ENCODE data around the gene TP53TG3. TPM values are rescaled to one million over a fixed set of nuclear protein-coding genes. Genes with fewer than 3 reads are reported as not detected.
"Not testable (repeated sequence)": the region's sequence is repeated elsewhere in the genome, so short reads cannot be mapped to it uniquely, and the experiment has no call there.

TP53TG3 gene
- total RNA-seq, 1 experiment from 2014 or later, result not detected

DNA sequence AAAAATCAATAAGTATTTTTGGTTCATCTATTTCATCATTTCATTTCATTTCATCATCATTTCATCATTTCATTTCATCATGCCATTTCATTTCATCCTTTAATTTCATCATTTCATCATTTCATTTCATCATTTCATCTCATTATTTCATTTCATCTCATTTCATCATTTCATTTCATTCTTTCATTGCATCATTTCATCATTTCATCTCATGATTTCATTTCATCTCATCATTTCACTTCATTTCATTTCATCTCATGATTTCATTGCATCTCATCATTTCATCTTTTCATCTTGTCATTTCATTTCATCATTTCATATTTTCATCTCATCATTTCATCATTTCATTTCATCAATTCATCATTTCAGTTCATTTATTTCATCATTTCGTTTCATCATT is 31.2 kb downstream of the TP53TG3 start:
- H3K18ac ChIP-seq (ENCODE audit: insufficient read length, low read depth, low read length); H3T11ph ChIP-seq (ENCODE audit: low read length); H2BK5ac ChIP-seq (ENCODE audit: insufficient read length, low read length); H3K4me1 ChIP-seq (ENCODE audit: insufficient read depth, low read length); H4K8ac ChIP-seq (replicated peaks; ENCODE audit: insufficient read length, low read depth, low read length); H4K91ac ChIP-seq (ENCODE audit: insufficient read length, low read depth, low read length); H3K9me3 ChIP-seq (ENCODE audit: control insufficient read depth, low read depth, low read length); DNase-seq; H3K14ac ChIP-seq (ENCODE audit: insufficient read depth, low read length); H2BK15ac ChIP-seq (ENCODE audit: low read depth, low read length); H2BK120ac ChIP-seq (ENCODE audit: low read depth, low read length, poor library complexity, severe bottlenecking); H2BK12ac ChIP-seq (ENCODE audit: insufficient read length, low read depth, low read length); H2AK5ac ChIP-seq (ENCODE audit: insufficient read length, low read length); H3K9ac ChIP-seq (ENCODE audit: extremely low read depth, insufficient read length, low read length); H3K27ac ChIP-seq (ENCODE audit: insufficient read length, low read depth, low read length); H3K4me3 Mint-ChIP-seq; H3K4me2 ChIP-seq (ENCODE audit: insufficient read depth, insufficient read length, low read length); H2BK20ac ChIP-seq (ENCODE audit: low read depth, low read length, poor library complexity, severe bottlenecking); H3K23ac ChIP-seq (ENCODE audit: insufficient read length, low read depth, low read length); H2AFZ ChIP-seq (ENCODE audit: low read length); H3K56ac ChIP-seq (ENCODE audit: insufficient read length, low read depth, low read length); H3K4me1 Mint-ChIP-seq; H3K4ac ChIP-seq (ENCODE audit: low read depth, low read length); H3K27me3 ChIP-seq (ENCODE audit: insufficient read depth, low read length); H3K79me2 ChIP-seq (ENCODE audit: insufficient read depth, low read length); H4K20me1 ChIP-seq (ENCODE audit: control insufficient read depth, insufficient read depth, insufficient read length); H3K23me2 ChIP-seq (ENCODE audit: insufficient read length, low read depth, low read length, poor library complexity, severe bottlenecking); H3K79me1 ChIP-seq (ENCODE audit: insufficient read depth, low read depth, low read length, poor library complexity, severe bottlenecking); H3K27me3 Mint-ChIP-seq (ENCODE audit: low read depth); H3K27ac Mint-ChIP-seq; H4K5ac ChIP-seq (ENCODE audit: insufficient read length, low read depth, low read length): not testable (repeated sequence)
- WGBS (ENCODE audit: extremely low coverage, insufficient read length, low lambda C conversion rate), result 100% methylated on average over 1 of the region's 1 CpG
- peaks cover 24 to 26% of the 10 kb centered on the region in 2 experiments for H3K9me3 Mint-ChIP-seq
- H3K36me3 Mint-ChIP-seq (ENCODE audit: insufficient read depth in 1 of 3, low read depth in 3 of 3), result peaks cover 14 to 16% (median 16%) of the 10 kb centered on the region in 3 experiments; a peak in 6 of 7 replicates

- not testable (repeated sequence) for H4K8ac ChIP-seq (replicated peaks; ENCODE audit: insufficient read length, low read depth, low read length); DNase-seq; H3K36me3 Mint-ChIP-seq (ENCODE audit: insufficient read depth in 1 of 3, low read depth in 3 of 3); H3K27me3 ChIP-seq (ENCODE audit: insufficient read depth, low read length); H3K9me3 ChIP-seq (ENCODE audit: control insufficient read depth, low read depth, low read length); H3K27ac ChIP-seq (ENCODE audit: insufficient read length, low read depth, low read length); H3K4me3 Mint-ChIP-seq; H3K79me2 ChIP-seq (ENCODE audit: insufficient read depth, low read length); H3K9ac ChIP-seq (ENCODE audit: extremely low read depth, insufficient read length, low read length); H3K14ac ChIP-seq (ENCODE audit: insufficient read depth, low read length); H3K4me2 ChIP-seq (ENCODE audit: insufficient read depth, insufficient read length, low read length); H3K18ac ChIP-seq (ENCODE audit: insufficient read length, low read depth, low read length); H3K9me3 Mint-ChIP-seq; H3K23ac ChIP-seq (ENCODE audit: insufficient read length, low read depth, low read length); H2BK12ac ChIP-seq (ENCODE audit: insufficient read length, low read depth, low read length); H3K4ac ChIP-seq (ENCODE audit: low read depth, low read length); H4K20me1 ChIP-seq (ENCODE audit: control insufficient read depth, insufficient read depth, insufficient read length); H3K56ac ChIP-seq (ENCODE audit: insufficient read length, low read depth, low read length); H3K4me1 Mint-ChIP-seq; H3K4me1 ChIP-seq (ENCODE audit: insufficient read depth, low read length); H4K91ac ChIP-seq (ENCODE audit: insufficient read length, low read depth, low read length); H2AK5ac ChIP-seq (ENCODE audit: insufficient read length, low read length); H2BK5ac ChIP-seq (ENCODE audit: insufficient read length, low read length); H2BK20ac ChIP-seq (ENCODE audit: low read depth, low read length, poor library complexity, severe bottlenecking); H2BK15ac ChIP-seq (ENCODE audit: low read depth, low read length); H4K5ac ChIP-seq (ENCODE audit: insufficient read length, low read depth, low read length); H3K27me3 Mint-ChIP-seq (ENCODE audit: low read depth); H3K27ac Mint-ChIP-seq; H3K79me1 ChIP-seq (ENCODE audit: insufficient read depth, low read depth, low read length, poor library complexity, severe bottlenecking); H2AFZ ChIP-seq (ENCODE audit: low read length); H3K23me2 ChIP-seq (ENCODE audit: insufficient read length, low read depth, low read length, poor library complexity, severe bottlenecking); H3T11ph ChIP-seq (ENCODE audit: low read length); H2BK120ac ChIP-seq (ENCODE audit: low read depth, low read length, poor library complexity, severe bottlenecking)
- no CpG with 5 or more reads among the region's 20 CpGs for WGBS (ENCODE audit: extremely low coverage, insufficient read length, low lambda C conversion rate)
These were observed 38.4 kb downstream of the TP53TG3 start for GRCh38 chr16:32637614-32638013.

Measured in H9 (cell line).